ENCODE measurements around the gene ZNF334. TPM values are rescaled to one million over a fixed set of nuclear protein-coding genes. Genes with fewer than 3 reads are reported as not detected.

ZNF334 gene
- total RNA-seq, 1 experiment from 2014 or later: 0.94 TPM

DNA sequence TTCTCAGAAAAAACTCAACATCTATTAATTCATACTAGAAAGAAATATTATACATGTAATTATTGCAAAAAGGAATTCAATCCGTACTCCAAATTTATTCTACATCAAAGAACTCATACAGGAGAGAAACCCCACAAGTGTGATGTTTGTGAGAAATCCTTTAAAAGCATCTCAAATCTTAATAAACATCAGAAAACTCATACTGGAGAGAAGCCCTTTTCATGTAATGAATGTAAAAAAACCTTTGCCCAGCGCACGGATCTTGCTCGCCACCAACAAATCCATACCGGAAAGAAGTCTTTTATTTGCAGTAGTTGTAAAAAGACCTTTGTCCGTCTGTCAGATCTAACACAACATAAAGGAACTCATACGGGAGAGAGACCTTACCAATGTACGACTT, 22.0 kb downstream of the ZNF334 start:
- DNase-seq (ENCODE audit: extremely low read depth, low read depth): no peak

- DNase-seq (ENCODE audit: extremely low read depth, low read depth): no peak
Measured at GRCh38 chr20:46488451-46488850, 24.9 kb downstream of the ZNF334 start.

DNA sequence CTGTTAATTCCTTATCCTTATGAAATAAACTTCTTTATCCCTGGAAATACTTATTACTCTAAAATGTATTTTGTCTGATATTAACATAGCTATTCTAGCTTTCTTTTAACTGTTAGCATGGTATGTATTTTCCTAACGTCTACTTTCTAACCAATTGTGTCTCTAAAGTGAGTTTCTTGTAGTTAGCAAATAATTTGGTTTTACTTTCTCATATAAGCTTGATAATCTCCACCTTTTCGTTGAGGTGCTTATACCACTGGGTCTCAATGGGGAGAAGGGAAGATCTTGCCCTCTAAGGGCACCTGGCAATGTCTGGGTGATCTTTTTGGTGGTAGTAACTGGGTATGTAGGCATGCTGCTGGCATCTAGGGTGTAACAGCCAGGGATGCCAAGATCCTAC, 25.7 kb downstream of the ZNF334 start:
- no peak for DNase-seq (ENCODE audit: extremely low read depth, low read depth)

DNA sequence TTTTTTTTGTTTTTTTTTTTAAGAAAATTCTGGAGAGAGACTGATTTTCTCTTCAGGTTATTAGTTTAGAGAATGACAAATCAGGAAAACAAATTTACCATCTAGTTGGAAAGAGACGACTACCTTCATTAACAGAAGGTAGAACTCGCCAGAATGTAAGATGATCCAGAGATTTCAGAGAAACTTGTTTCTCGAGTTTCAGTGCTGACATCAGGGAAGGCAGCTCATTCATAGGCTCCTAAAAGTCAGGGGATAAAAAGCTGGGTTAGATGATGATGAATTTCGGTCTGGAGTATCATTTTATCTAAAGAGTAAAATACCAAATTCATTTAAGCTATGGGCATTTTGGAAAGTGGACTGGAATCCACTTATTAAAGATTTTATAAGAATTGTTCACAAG, 27.9 kb downstream of the ZNF334 start:
- no peak for DNase-seq (ENCODE audit: extremely low read depth, low read depth)

- no peak for DNase-seq (ENCODE audit: extremely low read depth, low read depth)
Measured at GRCh38 chr20:46484954-46485353, 28.4 kb downstream of the ZNF334 start.

GRCh38 chr20:46483879-46484278, 29.5 kb downstream of the ZNF334 start:
- DNase-seq (ENCODE audit: extremely low read depth, low read depth): no peak

- no peak for DNase-seq (ENCODE audit: extremely low read depth, low read depth)
Measured at GRCh38 chr20:46482864-46483263, 30.5 kb downstream of the ZNF334 start.

DNA sequence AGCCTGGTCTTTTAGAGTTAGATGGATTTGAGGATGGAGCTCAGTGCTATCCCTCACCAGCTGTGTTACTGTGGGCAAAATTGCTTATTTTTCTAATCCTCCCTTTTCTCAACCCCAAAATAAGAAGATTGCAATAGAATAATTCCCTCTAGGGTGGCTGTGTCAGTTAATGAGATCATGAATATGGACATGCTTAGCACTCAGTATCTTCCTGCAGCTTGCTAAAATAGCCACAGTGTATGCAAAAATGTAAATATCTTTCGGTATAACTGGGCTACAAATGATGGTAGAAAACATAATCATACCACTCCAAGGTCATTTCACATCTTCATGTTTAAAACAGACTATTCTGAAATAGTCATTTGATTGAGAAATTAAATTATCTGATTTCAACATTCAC, 35.7 kb downstream of the ZNF334 start:
- DNase-seq (ENCODE audit: extremely low read depth, low read depth): no peak

DNA sequence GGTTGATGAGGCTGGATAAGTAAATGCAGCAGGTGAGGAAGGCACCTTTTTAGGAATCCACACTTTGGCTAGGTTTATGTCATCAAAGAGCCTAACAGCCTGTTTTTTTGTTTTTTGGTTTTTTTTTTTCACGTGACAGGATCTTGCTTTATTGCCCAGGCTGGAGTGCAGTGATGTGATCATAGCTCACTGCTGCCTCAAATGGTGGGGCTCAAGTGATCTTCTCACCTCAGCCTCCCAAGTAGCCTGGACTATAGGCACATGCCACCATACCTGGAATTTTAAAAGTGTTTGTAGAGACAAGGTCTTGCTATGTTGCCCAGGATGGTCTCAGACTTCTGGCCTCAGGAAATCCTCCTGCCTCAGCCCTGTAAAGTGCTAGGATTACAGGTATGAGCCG, 36.1 kb downstream of the ZNF334 start:
- DNase-seq (ENCODE audit: extremely low read depth, low read depth): no peak

DNA sequence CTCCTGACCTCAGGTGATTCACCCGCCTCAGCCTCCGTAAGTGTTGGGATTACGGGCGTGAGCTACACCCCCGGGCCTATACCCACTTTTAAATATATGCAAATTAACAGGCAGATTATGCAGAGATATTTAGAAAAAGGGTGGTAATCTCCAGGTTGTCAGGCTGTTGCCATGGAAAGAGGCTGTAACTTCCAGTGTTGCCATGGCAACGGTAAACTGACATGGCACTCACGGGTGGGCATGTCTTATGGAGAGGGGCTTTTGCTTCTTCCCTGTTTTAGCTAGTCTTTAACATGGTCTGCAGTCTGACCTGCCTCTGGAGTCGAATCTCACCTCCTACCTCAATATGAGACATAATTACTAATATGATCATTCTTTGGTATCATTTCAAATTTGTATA, 44.9 kb downstream of the ZNF334 start:
- no peak for DNase-seq (ENCODE audit: extremely low read depth, low read depth)

- DNase-seq (ENCODE audit: extremely low read depth, low read depth): no peak
Measured at GRCh38 chr20:46464451-46464850, 48.9 kb downstream of the ZNF334 start.

- DNase-seq (ENCODE audit: extremely low read depth, low read depth): no peak
Measured at GRCh38 chr20:46463852-46464251, 49.5 kb downstream of the ZNF334 start.

- no peak for DNase-seq (ENCODE audit: extremely low read depth, low read depth)
Measured at GRCh38 chr20:46461808-46462207, 51.6 kb downstream of the ZNF334 start.

DNA sequence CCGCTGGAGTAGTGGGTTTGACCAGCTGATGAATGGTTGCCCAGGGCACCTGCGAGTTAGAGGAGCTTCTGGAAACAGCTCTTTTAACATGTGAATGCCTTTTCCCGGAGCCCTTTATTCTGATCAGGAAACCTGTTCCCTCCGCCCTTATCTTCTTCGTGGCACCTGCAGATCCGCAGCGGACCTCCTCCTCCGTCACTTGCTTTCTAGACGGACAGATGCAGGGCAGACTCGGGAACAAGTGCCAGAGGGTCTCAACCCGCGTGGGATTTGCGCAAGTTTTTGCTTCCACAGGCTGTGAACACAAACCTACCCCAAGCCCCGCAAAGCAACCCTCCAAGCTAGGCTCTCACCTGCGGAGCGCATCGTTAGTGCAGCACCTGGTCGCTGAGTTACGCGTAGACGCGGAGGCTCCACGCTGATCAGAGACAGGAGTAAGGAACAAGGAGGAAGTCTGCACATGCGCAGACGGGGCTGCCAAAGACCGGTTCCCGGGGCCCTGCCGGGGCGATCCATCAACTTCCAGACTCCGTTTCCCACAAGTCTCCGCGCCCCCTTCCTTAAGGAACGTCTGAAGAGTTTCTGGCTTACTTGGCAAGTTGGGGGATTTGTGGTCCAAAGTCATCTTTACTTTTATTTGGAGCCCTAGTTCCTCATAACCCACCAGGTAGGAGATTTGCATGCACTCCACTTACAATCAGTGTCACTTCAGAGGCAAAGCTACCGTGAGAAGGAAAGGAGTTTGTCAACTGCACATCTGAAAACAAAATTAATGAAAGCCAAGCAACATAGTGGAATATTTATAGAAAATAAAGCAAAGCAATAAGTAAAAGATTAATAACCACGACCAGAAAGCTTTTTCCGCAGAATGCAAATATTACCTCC, 54.3 kb downstream of the ZNF334 start:
- no peak for DNase-seq (ENCODE audit: extremely low read depth, low read depth)

DNA sequence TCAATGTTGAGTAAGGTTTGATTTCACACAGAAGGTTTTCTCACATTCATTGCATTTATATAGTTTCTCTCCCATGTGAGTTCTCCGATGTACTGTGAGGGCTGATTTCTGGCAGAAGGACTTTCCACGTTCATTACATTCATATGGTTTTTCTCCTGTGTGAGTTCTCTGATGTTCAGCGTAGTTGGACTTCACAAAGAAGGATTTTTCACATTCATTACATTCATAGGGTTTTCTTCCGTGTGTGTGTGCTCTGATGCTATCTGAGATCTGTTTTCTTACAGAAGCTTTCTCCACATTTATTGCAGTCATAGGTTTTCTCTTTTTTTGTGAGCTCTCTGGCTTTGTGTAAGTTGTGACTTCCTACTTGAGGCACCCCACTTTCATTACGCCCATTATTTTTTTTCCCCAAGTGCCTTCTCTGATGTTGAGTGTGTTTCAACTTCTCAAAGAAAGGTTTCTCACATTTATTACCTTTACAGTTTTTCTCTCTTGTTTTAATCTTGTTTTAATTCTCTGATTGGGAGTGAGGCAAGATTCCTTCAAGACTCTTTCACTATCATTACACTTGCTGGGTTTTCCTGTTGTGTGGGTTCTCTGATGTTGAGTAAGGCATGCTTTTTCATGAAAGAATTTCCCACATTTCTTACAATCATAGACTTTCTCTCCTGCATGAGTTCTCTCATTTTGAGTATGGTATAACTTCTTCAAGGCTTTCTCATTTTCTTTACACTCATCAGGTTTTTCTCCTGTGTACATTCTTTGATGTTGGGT, 56.9 kb downstream of the ZNF334 start:
- DNase-seq (ENCODE audit: extremely low read depth, low read depth): no peak

- DNase-seq (ENCODE audit: extremely low read depth, low read depth): no peak
Measured at GRCh38 chr20:46455729-46456128, 57.6 kb downstream of the ZNF334 start.

Other genes starting within 250 kb of the ZNF334 start
- gene CDH22, start 205.1 kb downstream of the ZNF334 start, total RNA-seq (2014; rRNA removed; shearing (Covaris generic)): not detected in 2 replicates
- 14.1 and 22.3 TPM in 2 replicates for gene ELMO2, start 106.9 kb downstream of the ZNF334 start, total RNA-seq (2014; rRNA removed; shearing (Covaris generic))
- gene OCSTAMP, start 37.1 kb upstream of the ZNF334 start, total RNA-seq (2014; rRNA removed; shearing (Covaris generic)): not detected in 2 replicates
- gene SLC13A3, start 137.9 kb upstream of the ZNF334 start, total RNA-seq (2014; rRNA removed; shearing (Covaris generic)): not detected in 2 replicates
- 24.2 and 24.6 TPM in 2 replicates for gene TP53RK, start 175.9 kb upstream of the ZNF334 start, total RNA-seq (2014; rRNA removed; shearing (Covaris generic))
- 0.23 and 0.30 TPM in 2 replicates for gene SLC2A10, start 196.1 kb upstream of the ZNF334 start, total RNA-seq (2014; rRNA removed; shearing (Covaris generic))

All from NCI-H460 (cell line).